NCI-H345 treated with DMSO at 0.1 percent for 48 hours (cell line): ENCODE measurements around the gene ZNF202.

Source experiments
- DNase-seq: peaks from one replicate; lab custom pipeline; 2025; ENCODE audit not compliant: unreplicated experiment; lab: John Stamatoyannopoulos, UW

The ZNF202 gene

DNA sequence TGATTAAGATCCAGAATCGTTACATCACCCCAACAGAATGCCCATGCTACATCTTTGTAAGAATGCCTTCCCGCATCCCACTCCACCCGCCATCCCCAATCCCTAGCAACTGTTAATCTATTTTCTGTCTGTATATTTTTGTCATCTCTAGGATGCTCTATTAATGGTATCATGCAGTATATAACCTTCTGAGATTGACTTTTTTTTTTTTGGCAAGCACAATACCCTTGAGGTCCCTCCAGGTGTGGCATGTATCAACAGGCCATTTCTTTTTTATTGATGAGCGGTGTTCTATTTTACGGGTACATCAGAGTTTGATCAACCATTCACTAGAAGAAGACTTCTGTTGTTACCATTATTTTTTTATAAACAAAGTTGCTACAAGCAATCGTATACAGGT lies 56.9 kb downstream of the ZNF202 start:
- DNase-seq, result no peak

- no peak for DNase-seq
Measured at GRCh38 chr11:123683428-123684170, 57.9 kb downstream of the ZNF202 start.

DNA sequence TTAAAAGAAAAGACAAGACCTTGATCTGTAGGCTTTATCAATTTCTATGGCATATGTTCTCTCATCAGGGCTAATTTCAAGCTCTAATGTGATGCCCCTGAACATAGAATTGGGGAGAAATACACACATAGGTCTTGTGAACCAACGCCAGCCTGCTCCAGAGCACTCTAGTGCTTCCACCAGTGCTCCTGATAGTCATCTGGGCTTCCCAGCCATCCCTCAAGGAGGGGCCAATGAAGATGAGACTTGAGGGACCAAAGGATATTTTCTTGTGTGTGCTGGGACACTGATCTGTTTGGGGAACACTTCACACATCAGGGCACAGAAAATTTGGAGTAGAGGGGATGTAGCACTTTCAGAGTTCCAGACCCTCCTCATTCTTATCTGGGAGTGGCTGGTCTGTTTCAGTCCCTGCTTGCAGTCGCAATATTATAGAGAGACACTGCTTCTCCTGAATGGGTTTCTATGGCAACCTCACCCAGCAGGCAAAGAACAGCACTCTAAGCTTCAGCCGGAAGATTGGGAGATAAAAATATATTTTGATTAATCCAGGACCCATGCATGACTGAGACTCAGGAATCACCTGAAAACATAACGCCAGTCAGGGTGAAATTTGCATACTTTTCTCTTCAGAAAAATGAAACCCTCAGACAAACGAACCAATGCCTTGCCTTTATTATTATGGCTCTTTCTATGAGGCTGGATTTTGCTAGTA lies 58.6 kb downstream of the ZNF202 start:
- no peak for DNase-seq

DNA sequence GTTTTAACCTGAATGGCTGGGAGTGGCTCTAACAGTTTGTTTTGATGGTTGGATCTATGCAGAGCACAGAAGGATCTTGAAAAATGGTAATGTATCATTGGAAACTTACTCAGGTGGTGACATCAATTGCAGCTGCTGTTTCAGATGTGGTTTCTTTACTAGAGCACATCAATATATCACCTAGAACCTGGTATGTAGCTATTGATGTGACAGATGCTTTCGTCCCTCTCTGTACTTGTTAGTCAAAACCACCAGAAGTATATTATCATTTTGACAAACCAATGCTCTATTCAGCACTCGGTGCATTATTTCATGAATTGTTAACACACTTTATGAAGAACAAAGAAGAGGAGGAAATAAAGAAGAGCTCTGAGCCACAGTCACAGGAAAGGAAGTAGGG lies 60.4 kb downstream of the ZNF202 start:
- DNase-seq, result no peak

- no peak for DNase-seq
Measured at GRCh38 chr11:123678246-123678645, 63.2 kb downstream of the ZNF202 start.

- DNase-seq, result no peak
Measured at GRCh38 chr11:123677510-123677909, 64.0 kb downstream of the ZNF202 start.

DNA sequence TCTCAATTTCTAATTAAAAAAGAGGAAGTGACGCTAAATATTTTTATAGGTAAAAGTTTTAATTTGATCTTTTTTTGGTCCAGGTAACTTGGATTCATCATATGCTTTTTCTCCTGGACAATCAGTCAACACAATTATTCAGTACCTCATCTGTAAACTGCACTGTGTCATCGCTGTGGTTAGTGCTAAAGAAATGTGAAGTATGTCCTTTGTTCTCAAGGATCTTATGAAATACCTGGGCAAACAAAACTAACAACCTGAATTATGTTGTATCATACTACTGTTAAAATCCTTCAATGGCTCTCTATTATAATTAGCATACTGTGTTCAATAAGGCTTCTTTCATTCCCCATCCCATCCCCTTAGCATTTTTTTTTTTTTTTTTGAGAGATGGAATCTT lies 67.2 kb downstream of the ZNF202 start:
- no peak for DNase-seq
